H1 (cell line): ENCODE data around the gene PIP5K1C. TPM values are rescaled to one million over a fixed set of nuclear protein-coding genes. Genes with fewer than 3 reads are reported as not detected.

Experiments used
- CTCF ChIA-PET: fragments of 300-600 bp; sonication (Branson Sonifier 250); formaldehyde crosslinking; loops from one replicate; lab custom pipeline; 2021; ENCODE audit not compliant: partially characterized antibody; lab: Charles Lee
- POLR2A ChIA-PET: fragments of 300-600 bp; sonication (Branson Sonifier 250); formaldehyde crosslinking; loops from one replicate; lab custom pipeline; 2021; ENCODE audit warnings: inconsistent platforms; ENCODE audit not compliant: partially characterized antibody; lab: Charles Lee
- DNase-seq, 2 experiments: peaks; one replicate each; pipeline versions ENCODE4 v3.0.0 to v3.0.0-alpha.2; 2010 to 2022; ENCODE audit warnings: low spot score in 2 of 2, low read depth in 1 of 2, mixed read lengths in 1 of 2
- FAIRE-seq: peaks from 2 replicates; lab custom pipeline; 2011; peaks lifted over from hg19 to GRCh38; lab: Jason Lieb, UNC
- H2AFZ ChIP-seq: 2 replicates; pipeline ENCODE4 v1.8.1; 2012; ENCODE audit warnings: low read length, inconsistent platforms
- H2AK5ac ChIP-seq: 2 replicates; pipeline ENCODE4 v1.6.1; 2013; ENCODE audit warnings: low read depth, low read length
- H2BK120ac ChIP-seq: replicated peaks from 2 replicates; pipeline ENCODE3; 2013; ENCODE audit warnings: low read depth, low read length, inconsistent platforms
- H2BK12ac ChIP-seq: 2 replicates; pipeline ENCODE4 v1.6.1; 2013; ENCODE audit warnings: low read depth, low read length
- H2BK15ac ChIP-seq: 2 replicates; pipeline ENCODE4 v1.6.1; 2013; ENCODE audit warnings: low read length
- H2BK20ac ChIP-seq: 2 replicates; pipeline ENCODE4 v1.6.1; 2013; ENCODE audit warnings: low read length
- H2BK5ac ChIP-seq: 2 replicates; pipeline ENCODE4 v1.6.1; 2013; ENCODE audit warnings: low read depth, low read length
- H3K14ac ChIP-seq: 2 replicates; pipeline ENCODE4 v1.6.1; 2013; ENCODE audit warnings: inconsistent platforms; ENCODE audit not compliant: insufficient read length
- H3K18ac ChIP-seq: 2 replicates; pipeline ENCODE4 v1.6.1; 2013; ENCODE audit warnings: low read length; ENCODE audit errors: extremely low read depth
- H3K23ac ChIP-seq: 2 replicates; pipeline ENCODE4 v1.6.1; 2013; ENCODE audit warnings: inconsistent platforms; ENCODE audit not compliant: insufficient read length
- H3K23me2 ChIP-seq: 2 replicates; pipeline ENCODE4 v1.6.1; 2013; ENCODE audit warnings: low read depth, low read length
- H3K27ac ChIP-seq: 2 replicates; pipeline ENCODE4 v1.6.1; 2011; ENCODE audit warnings: low read depth, low read length, inconsistent platforms
- H3K27me3 ChIP-seq, 4 experiments: replicated peaks in 1 of 4; 1 replicate in 1 of 4; 2 replicates in 3 of 4; pipeline versions ENCODE4 v1.6.1 to v1.8.1; 2011 to 2013; ENCODE audit warnings: low read length in 3 of 4, mild to moderate bottlenecking in 3 of 4, inconsistent platforms in 2 of 4, mixed read lengths in 2 of 4, moderate library complexity in 1 of 4; ENCODE audit not compliant: control insufficient read depth in 3 of 4, insufficient read depth in 3 of 4; ENCODE audit errors: extremely low read depth in 1 of 4
- H3K36me3 ChIP-seq, 4 experiments: 2 replicates each; pipeline versions ENCODE4 v1.6.1 to v1.8.1; 2011 to 2013; ENCODE audit warnings: mild to moderate bottlenecking in 4 of 4, low read length in 3 of 4, moderate library complexity in 2 of 4, control low read depth in 1 of 4, inconsistent platforms in 1 of 4; ENCODE audit not compliant: insufficient read depth in 4 of 4, control insufficient read depth in 2 of 4
- H3K4ac ChIP-seq: replicated peaks from 2 replicates; pipeline ENCODE3; 2013; ENCODE audit warnings: low read length, low read depth, mixed read lengths, inconsistent platforms; ENCODE audit not compliant: insufficient read length
- H3K4me1 ChIP-seq, 4 experiments: replicated peaks in 1 of 4; 1 replicate in 1 of 4; 2 replicates in 3 of 4; pipeline versions ENCODE4 v1.6.1 to v1.8.1; 2011 to 2013; ENCODE audit warnings: low read length in 3 of 4, inconsistent platforms in 2 of 4, mixed read lengths in 1 of 4; ENCODE audit not compliant: insufficient read depth in 4 of 4, control insufficient read depth in 3 of 4
- H3K4me2 ChIP-seq, 2 experiments: 2 replicates each; pipeline versions ENCODE4 v1.6.1 to v1.8.1; 2011 to 2013; ENCODE audit warnings: low read depth in 2 of 2, low read length in 2 of 2, control low read depth in 1 of 2, inconsistent platforms in 1 of 2, mild to moderate bottlenecking in 1 of 2; ENCODE audit not compliant: insufficient read depth in 1 of 2
- H3K4me3 ChIP-seq, 4 experiments: fragments of 200-600, 300-600 bp in 1 of 4; sonication (generic), shearing (Covaris generic), sonication (Bioruptor Twin) in 1 of 4; 2 replicates each; pipeline versions ENCODE4 v1.5.1 to v1.8.1; 2011 to 2016; ENCODE audit warnings: low read length in 4 of 4, low read depth in 3 of 4, control low read depth in 2 of 4, inconsistent platforms in 2 of 4, mild to moderate bottlenecking in 2 of 4, mixed read lengths in 1 of 4, moderate library complexity in 1 of 4; ENCODE audit not compliant: insufficient read depth in 2 of 4; ENCODE audit errors: extremely low read depth in 1 of 4
- H3K56ac ChIP-seq: replicated peaks from 2 replicates; pipeline ENCODE3; 2013; ENCODE audit warnings: low read depth, mild to moderate bottlenecking, mixed read lengths, low read length, inconsistent platforms; ENCODE audit not compliant: insufficient read length
- H3K79me1 ChIP-seq: 2 replicates; pipeline ENCODE4 v1.6.1; 2013; ENCODE audit warnings: low read depth, low read length, control low read depth
- H3K79me2 ChIP-seq, 2 experiments: 2 replicates each; pipeline versions ENCODE4 v1.6.1 to v1.8.1; 2012 to 2013; ENCODE audit warnings: low read length in 2 of 2, mild to moderate bottlenecking in 2 of 2, inconsistent platforms in 1 of 2; ENCODE audit not compliant: insufficient read depth in 2 of 2, control insufficient read depth in 1 of 2
- H3K9ac ChIP-seq, 4 experiments: replicated peaks in 1 of 4; 1 replicate in 1 of 4; 2 replicates in 3 of 4; pipeline versions ENCODE4 v1.6.1 to v1.8.1; 2011 to 2013; ENCODE audit warnings: low read depth in 3 of 4, low read length in 3 of 4, control low read depth in 2 of 4, mild to moderate bottlenecking in 2 of 4, moderate library complexity in 2 of 4, inconsistent platforms in 1 of 4; ENCODE audit errors: extremely low read depth in 1 of 4
- H3K9me3 ChIP-seq, 2 experiments: 2 replicates each; pipeline versions ENCODE4 v1.6.1 to v1.8.1; 2012 to 2013; ENCODE audit warnings: mild to moderate bottlenecking in 2 of 2, moderate library complexity in 2 of 2, control low read depth in 1 of 2, inconsistent platforms in 1 of 2, low read depth in 1 of 2, low read length in 1 of 2, mixed read lengths in 1 of 2; ENCODE audit not compliant: insufficient read depth in 2 of 2
- H4K20me1 ChIP-seq, 2 experiments: replicated peaks in 1 of 2; 2 replicates each; pipeline versions ENCODE3 to v1.8.1; 2011 to 2013; ENCODE audit warnings: inconsistent platforms in 2 of 2, low read length in 2 of 2, mild to moderate bottlenecking in 1 of 2; ENCODE audit not compliant: insufficient read depth in 2 of 2, control insufficient read depth in 1 of 2
- H4K5ac ChIP-seq: 2 replicates; pipeline ENCODE4 v1.6.1; 2013; ENCODE audit warnings: low read length, low read depth, mixed read lengths, inconsistent platforms; ENCODE audit not compliant: insufficient read length
- H4K8ac ChIP-seq: 2 replicates; pipeline ENCODE4 v1.8.0; 2013; ENCODE audit warnings: mild to moderate bottlenecking, moderate library complexity, low read length, inconsistent platforms; ENCODE audit not compliant: insufficient read depth; ENCODE audit errors: extremely low read depth
- H4K91ac ChIP-seq: replicated peaks from 2 replicates; pipeline ENCODE3; 2013; ENCODE audit warnings: low read length, mixed read lengths, inconsistent platforms; ENCODE audit not compliant: insufficient read length
- BACH1 ChIP-seq: IDR thresholded peaks from 2 replicates; pipeline ENCODE4 v1.6.1; 2012; ENCODE audit warnings: low read length, improper control_type of control experiment
- CTBP2 ChIP-seq: IDR thresholded peaks from 2 replicates; pipeline ENCODE4 v1.7.0; 2011; ENCODE audit warnings: borderline replicate concordance, mild to moderate bottlenecking, moderate library complexity, mixed read lengths, low read length; ENCODE audit not compliant: insufficient read depth, insufficient read length
- POLR2A ChIP-seq, 2 experiments: IDR thresholded peaks; 1 replicate in 1 of 2; 2 replicates in 1 of 2; pipeline ENCODE4 v1.6.1; 2011; ENCODE audit warnings: low read depth in 2 of 2, low read length in 2 of 2, mild to moderate bottlenecking in 2 of 2; ENCODE audit errors: control extremely low read depth in 1 of 2
- RAD21 ChIP-seq, 2 experiments: IDR thresholded peaks in 1 of 2; conservative IDR thresholded peaks in 1 of 2; 2 replicates each; pipeline ENCODE4 v1.6.1; 2011; ENCODE audit warnings: low read depth in 2 of 2, low read length in 2 of 2, improper control_type of control experiment in 1 of 2, inconsistent platforms in 1 of 2, mild to moderate bottlenecking in 1 of 2, moderate library complexity in 1 of 2
- RXRA ChIP-seq: IDR thresholded peaks from 2 replicates; pipeline ENCODE4 v1.6.1; 2011; ENCODE audit warnings: low read depth, mild to moderate bottlenecking, low read length, moderate library complexity; ENCODE audit not compliant: insufficient read depth
- SUZ12 ChIP-seq: fragments of 200-600 bp; sonication (generic); IDR thresholded peaks from 2 replicates; pipeline ENCODE4 v1.6.1; 2012; ENCODE audit warnings: mild to moderate bottlenecking, inconsistent platforms, low read length, moderate library complexity, mixed read lengths
- WGBS, 2 experiments: shearing (Covaris generic) in 1 of 2; methylation state at CpG; one replicate each; pipeline versions ENCODE4 v1.1.6 to v1.1.7; 2013 to 2015; ENCODE audit warnings: low lambda C conversion rate in 2 of 2, mixed read lengths in 2 of 2, inconsistent platforms in 1 of 2, low coverage in 1 of 2, missing lambda C conversion rate in 1 of 2; ENCODE audit not compliant: insufficient replicate concordance in 2 of 2, insufficient coverage in 1 of 2, insufficient read length in 1 of 2; ENCODE audit errors: extremely low coverage in 1 of 2, missing lambda C conversion rate in 1 of 2; 5-methylcytosine and 5-hydroxymethylcytosine counted together
- polyA plus RNA-seq, 7 experiments: library from polyadenylated mRNA; depleted of rRNA in 3 of 7; stranded (reverse) in 5 of 7; unstranded in 2 of 7; fragments of >200 nt in 5 of 7; fragments of 200-250 nt in 2 of 7; gene quantifications; 1 replicate in 5 of 7; 2 replicates in 1 of 7; 4 replicates in 1 of 7; pipeline versions ENCODE4 v1.2.1 to v1.2.3, GENCODE V29; 2011 to 2013; ENCODE audit warnings: missing spikeins in 2 of 7, mixed read lengths in 2 of 7
- total RNA-seq: library from RNA; stranded (reverse); fragmentation: NEBNext Ultra II Directional; extraction: Animal tissue kit (Norgen Biotek cat#: 25700); gene quantifications from 2 replicates; pipeline ENCODE4 v1.2.1, GENCODE V29; 2021

Gene PIP5K1C
- total and polyA plus RNA-seq, 2 of the 8 experiments (the other 6 are each of a cell fraction or from before 2014, with no cell fraction given), result 10.6 to 32.9 TPM

- ChIA-PET CTCF (interaction anchor here (1.4 kb wide), 2 partner anchors 9 to 55 kb away, joined by 3 to 6 read pairs; no protein-coding TSS in a partner anchor), POLR2A (interaction anchor here (0.6 to 0.8 kb wide), 3 partner anchors 11 to 35 kb away, joined by 3 read pairs; no protein-coding TSS in a partner anchor)
- Histone ChIP-seq H3K27me3 (no peaks in the 10 kb centered on the region), H3K79me2 (no peaks in the 10 kb centered on the region), H2AFZ (no peak overlapping the region), H3K27ac (no peak overlapping the region), H3K23me2 (no peaks in the 10 kb centered on the region), H3K4me1 (no peaks in the 10 kb centered on the region), H4K8ac (no peak overlapping the region), H2AK5ac (no peak overlapping the region), H3K56ac (no peak overlapping the region), H2BK5ac (no peak overlapping the region), H4K5ac (no peak overlapping the region), H3K4me2 (no peak overlapping the region), H3K18ac (no peak overlapping the region), H3K4me3 (no peak overlapping the region), H3K79me1 (no peaks in the 10 kb centered on the region), H3K4ac (no peak overlapping the region), H2BK15ac (no peak overlapping the region), H3K9ac (no peak overlapping the region), H3K23ac (no peak overlapping the region), H3K14ac (no peak overlapping the region), H2BK12ac (no peak overlapping the region), H4K20me1 (peaks cover 3 to 5% of the 10 kb centered on the region in 2 experiments), H3K36me3 (peaks cover 2 to 12% (median 3%) of the 10 kb centered on the region in 4 experiments; a peak in 6 of 8 replicates), H2BK120ac (no peak overlapping the region), H4K91ac (no peak overlapping the region), H3K9me3 (no peaks in the 10 kb centered on the region), H2BK20ac (no peak overlapping the region)
- no peak for TF ChIP-seq POLR2A (IDR thresholded peaks at IDR 0.05; ENCODE audit: control extremely low read depth in 1 of 2, low read depth in 2 of 2, low read length in 2 of 2)
- no peak for TF ChIP-seq SUZ12
- no peak for TF ChIP-seq CTBP2
- TF ChIP-seq RAD21 (IDR thresholded peaks at IDR 0.05 in 1 of 2, conservative IDR thresholded peaks at IDR 0.05 in 1 of 2; ENCODE audit: low read depth in 2 of 2, low read length in 2 of 2), result no peak
- no peak for TF ChIP-seq BACH1
- no peak for TF ChIP-seq RXRA
- no peak for FAIRE-seq
- no peak for DNase-seq
- 95% methylated on average over 16 of the region's 19 CpGs; no CpG with 5 or more reads in 1 of the 2 experiments for WGBS, 2 experiments
Observed at GRCh38 chr19:3644351-3645066, 55.8 kb downstream of the PIP5K1C start.
